CD4-positive, alpha-beta T cell treated with Interleukin-15 for 4 hours (primary cell): Measurements from ENCODE around the gene COL2A1.

ENCODE experiments used
- DNase-seq: peaks from one replicate; pipeline ENCODE4 v3.0.0-alpha.2; 2020; ENCODE audit warnings: low spot score

COL2A1 gene

DNA sequence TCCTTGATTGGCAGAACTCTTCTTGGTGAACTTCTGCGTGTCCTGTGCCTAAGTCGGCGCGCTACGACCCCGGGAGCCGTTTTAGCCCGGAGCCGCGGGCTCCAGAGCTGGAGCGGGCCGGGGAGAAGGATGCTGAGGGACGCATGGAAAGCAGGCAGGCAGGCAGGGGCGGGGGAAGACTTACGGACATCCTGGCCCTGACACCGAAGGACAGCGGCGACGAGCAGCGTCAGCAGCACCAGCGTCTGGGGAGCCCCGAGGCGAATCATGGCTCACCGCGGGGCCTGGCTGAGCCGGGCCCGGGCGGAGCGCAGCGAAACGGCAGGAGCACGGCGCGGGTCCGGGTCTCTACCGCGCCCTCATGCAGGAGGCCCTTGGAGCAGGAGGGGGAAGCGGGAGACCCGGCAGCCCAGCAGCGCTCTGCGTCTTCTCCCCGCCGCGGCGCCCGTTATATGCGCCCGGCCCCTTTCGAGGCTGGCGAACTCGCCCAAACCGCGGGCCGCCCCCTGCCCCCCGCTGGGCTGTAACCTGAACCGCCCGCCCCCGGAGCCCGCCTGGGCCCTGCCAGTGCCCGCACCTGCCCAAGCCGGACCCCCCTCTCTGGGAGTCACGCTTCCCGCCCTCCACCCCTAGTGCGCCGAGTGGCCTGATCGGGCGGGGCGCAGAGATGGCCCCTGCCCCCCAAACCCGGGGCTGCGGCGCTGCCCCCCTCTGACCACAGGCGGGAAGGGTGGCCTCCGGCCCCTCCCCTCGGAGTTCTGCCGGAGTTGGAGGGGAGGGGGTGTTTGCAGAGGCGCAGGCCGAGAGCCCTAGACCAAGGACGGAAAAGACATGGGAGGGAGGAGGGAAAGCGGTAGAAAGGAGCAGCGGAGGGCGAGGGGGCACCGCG lies at the start of gene COL2A1:
Gene COL2A1, minus strand, starts transcription at position 424 of the 889 bp plus-strand sequence. Its CDS starts 155 bp downstream, at position 269.
- no peak for DNase-seq

GRCh38 chr12:48053883-48054282 lies 49.6 kb upstream of the COL2A1 start:
- no peak for DNase-seq

- DNase-seq = no peak
Observed at GRCh38 chr12:48053122-48053521, 48.8 kb upstream of the COL2A1 start.

DNA sequence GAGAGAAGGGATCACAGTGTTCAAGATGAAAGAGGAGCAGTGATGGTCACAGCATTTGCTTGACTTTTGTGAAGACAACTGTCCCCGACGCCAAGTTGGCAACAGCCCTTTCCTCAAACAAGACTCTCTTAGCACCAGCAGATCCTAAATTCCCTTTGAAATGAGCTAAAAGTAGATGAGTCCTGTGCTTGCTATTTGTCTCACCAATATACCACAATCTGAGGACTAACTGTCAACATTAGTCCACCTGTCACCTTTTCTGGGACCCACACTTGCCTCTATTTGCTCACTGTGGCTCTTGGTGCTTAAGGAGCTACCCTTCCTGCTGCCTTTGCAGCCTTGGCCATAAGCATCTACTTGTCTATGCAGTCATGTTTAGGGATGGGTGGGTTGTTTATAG lies 47.4 kb upstream of the COL2A1 start:
- DNase-seq = no peak

GRCh38 chr12:48050174-48050573 lies 45.9 kb upstream of the COL2A1 start:
- DNase-seq = no peak

DNA sequence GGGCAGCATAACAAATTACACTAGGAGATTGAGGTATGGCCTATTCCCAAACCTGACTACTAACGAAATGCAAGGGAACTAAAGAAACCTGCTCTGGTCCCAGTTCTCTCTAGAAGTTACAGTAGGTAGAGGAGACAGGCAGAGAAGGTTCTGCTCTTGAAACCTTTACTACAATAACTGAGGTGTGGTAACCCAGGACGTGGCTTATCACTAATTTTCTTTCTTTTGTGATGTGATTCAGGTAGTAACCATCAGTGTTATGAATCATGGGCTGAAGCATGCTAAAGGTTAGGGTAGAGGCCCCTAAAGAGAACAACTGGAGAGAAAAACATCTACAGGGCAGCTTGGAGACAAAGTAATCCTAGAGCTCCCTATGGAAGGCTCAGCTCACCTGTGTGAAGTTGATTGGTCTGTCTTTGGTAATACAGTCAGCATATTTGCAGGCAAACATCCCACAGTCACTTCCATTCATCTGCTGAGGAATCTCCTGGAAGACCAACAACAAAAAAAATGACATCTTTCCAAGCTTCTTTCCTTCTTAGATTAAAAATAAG lies 41.8 kb upstream of the COL2A1 start:
- no peak for DNase-seq

- DNase-seq = no peak
Observed at GRCh38 chr12:48045061-48045846, 41.0 kb upstream of the COL2A1 start.

DNA sequence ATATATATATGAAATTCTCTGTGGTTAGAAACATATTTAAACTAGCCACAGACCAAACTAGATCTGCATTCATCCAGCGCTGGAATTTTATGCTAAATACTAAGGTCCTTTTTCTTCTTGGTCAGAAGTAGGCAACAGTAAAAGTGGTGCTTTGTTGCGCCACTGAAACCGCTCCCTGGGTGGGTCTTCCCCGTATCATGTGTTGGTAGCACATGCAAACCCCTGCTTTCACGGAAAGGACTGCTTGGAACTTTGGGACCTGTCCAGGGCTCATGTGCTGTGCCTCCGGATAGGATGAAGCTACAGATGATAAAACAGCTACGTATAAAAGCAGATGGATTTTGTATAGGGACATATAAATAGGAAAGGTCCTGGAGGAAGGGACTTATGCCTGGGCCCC lies 40.1 kb upstream of the COL2A1 start:
- DNase-seq = no peak

- no peak for DNase-seq
Observed at GRCh38 chr12:48043771-48044170, 39.5 kb upstream of the COL2A1 start.

- no peak for DNase-seq
Observed at GRCh38 chr12:48041591-48042423, 37.5 kb upstream of the COL2A1 start.

- no peak for DNase-seq
Observed at GRCh38 chr12:48040354-48040753, 36.1 kb upstream of the COL2A1 start.

- DNase-seq = no peak
Observed at GRCh38 chr12:48039151-48039550, 34.9 kb upstream of the COL2A1 start.

GRCh38 chr12:48038085-48038484 lies 33.8 kb upstream of the COL2A1 start:
- DNase-seq = no peak

DNA sequence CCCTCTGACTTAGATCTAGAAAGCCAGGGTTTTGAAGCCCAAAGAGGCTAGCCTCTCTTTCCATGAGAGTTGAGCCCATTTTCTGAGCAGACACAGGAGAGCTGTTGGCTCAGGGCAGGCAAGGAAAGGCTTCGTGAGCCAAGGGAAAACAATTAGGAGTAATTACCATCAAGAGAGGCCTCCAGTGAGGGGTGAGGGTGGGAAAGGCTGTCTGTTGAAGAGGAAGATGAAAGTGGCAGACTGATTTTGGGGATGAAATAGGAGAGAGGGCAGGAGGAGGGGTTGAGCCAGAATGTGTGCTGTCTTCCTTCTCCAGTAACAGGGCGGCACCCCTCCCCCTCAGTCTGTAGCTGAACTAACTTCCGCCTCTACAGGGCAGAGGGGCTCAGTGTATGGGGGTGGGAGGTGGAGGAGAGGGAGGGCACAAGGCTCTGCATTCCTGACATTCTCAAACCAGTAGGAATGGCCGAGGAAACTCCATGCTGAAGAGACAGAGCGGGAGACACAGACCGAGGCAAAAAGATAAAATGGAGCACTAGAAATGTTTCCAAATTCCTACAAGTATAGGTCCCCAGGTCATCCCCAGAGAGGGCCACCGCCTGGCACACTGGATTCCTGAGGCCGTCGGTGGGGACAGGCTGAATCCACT lies 33.1 kb upstream of the COL2A1 start:
- no peak for DNase-seq

GRCh38 chr12:48036818-48037217 lies 32.5 kb upstream of the COL2A1 start:
- no peak for DNase-seq

- DNase-seq = no peak
Observed at GRCh38 chr12:48034835-48035805, 30.8 kb upstream of the COL2A1 start.

DNA sequence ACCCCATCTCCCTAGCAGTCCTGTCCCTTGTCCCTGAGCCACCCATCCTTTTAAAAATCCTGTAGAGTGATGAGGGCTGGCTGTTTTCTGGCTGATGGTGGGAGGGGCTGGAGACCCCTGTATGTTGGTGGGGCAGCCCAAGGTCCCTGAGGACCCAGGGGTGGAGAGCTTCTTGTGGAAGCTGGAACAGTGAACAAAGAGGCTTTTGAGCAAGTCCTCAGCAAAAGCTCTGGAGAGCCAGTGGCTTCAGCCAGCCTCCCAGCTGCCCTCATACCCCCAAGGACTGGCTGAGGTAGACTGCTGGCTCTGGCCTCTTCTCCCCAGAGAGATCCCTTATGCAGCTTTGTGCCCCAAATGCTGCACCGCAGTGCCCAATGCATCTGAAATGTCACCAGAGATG lies 29.2 kb upstream of the COL2A1 start:
- DNase-seq = no peak

DNA sequence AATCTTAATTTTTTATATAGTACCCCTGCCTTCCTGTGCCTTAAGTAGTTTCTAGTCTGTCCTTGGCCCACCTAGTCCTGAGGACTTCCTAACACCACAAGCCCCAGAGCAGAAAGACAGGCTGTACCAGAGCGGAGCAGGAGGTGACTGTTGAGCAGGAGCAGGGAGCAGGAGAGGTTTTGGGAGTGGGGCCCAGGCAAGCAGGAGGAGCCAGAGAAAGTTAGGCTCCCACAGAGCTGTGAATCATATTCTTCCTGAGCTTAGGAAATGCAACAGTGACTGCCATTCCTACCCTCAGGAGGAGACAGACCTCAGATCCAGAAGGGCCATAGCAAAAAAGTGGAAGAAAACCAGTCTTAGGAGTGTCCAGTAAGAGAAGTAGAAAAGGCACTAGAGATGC lies 28.3 kb upstream of the COL2A1 start:
- no peak for DNase-seq

DNA sequence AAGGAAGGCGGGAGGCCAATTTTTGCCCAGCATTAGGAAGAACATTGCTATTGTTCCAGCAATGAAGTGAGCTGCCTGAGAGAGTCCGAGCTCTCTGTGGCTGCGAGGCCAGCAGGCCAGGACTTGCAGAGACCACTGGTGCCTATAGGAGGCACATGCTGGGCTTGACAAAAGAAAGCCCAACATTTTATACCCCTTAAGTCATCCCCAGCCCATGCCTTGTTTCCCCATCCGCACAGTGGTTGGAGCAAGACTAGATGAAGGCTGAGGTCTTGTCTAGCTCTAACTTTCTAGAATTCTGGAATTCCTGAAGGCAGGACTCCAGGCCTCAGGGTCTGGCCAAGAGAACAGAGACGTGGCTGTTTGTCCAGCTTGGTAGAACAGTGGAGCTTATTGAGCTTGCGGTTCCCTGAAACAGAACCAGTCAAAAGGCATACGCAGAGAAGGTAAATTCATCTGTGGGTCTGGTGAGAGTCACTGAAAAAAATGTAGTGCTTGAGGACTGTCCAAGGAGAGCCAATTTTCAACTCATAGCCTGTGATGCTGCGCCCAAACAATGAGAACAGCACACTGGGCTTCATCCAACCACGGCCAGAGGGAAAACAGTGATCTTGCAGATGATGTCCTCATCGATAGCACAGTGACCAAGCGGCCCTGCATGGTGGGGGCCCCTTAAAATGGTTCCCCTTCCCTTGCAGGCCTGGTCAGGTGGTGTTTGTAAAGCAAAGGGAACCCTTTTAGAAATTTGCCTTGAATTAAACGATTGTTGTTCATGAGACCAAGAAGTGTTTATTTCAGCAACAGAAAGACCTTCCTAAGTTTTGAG lies 27.1 kb upstream of the COL2A1 start:
- DNase-seq = no peak
